H1 (cell line): ENCODE measurements around the gene MEMO1. TPM values are rescaled to one million over a fixed set of nuclear protein-coding genes. Genes with fewer than 3 reads are reported as not detected.

Experiments
- SP2 ChIP-seq: IDR thresholded peaks from 2 replicates; pipeline ENCODE4 v1.6.1; 2012; ENCODE audit warnings: mild to moderate bottlenecking, low read length, inconsistent platforms
- USF2 ChIP-seq: IDR thresholded peaks from 2 replicates; pipeline ENCODE4 v1.6.1; 2011; ENCODE audit warnings: low read length, improper control_type of control experiment
- polyA plus RNA-seq, 7 experiments: library from polyadenylated mRNA; depleted of rRNA in 3 of 7; stranded (reverse) in 5 of 7; unstranded in 2 of 7; fragments of >200 nt in 5 of 7; fragments of 200-250 nt in 2 of 7; gene quantifications; 1 replicate in 5 of 7; 2 replicates in 1 of 7; 4 replicates in 1 of 7; pipeline versions ENCODE4 v1.2.1 to v1.2.3, GENCODE V29; 2011 to 2013; ENCODE audit warnings: missing spikeins in 2 of 7, mixed read lengths in 2 of 7
- total RNA-seq: library from RNA; stranded (reverse); fragmentation: NEBNext Ultra II Directional; extraction: Animal tissue kit (Norgen Biotek cat#: 25700); gene quantifications from 2 replicates; pipeline ENCODE4 v1.2.1, GENCODE V29; 2021

MEMO1 gene
- total and polyA plus RNA-seq, 2 of the 8 experiments (the other 6 are each of a cell fraction or from before 2014, with no cell fraction given), result 26.9 to 54.7 TPM

GRCh38 chr2:32051836-32052439 is 41.1 kb upstream of the MEMO1 start (continued):
- TF ChIP-seq USF2 (no peak), SP2 (no peak)
- TF ChIP-seq, all 59 proteins: peak for 0
